DMS79 treated with DMSO at 0.1 percent for 48 hours (cell line): ENCODE measurements around the gene CNOT11.
"Not testable (repeated sequence)": the region's sequence is repeated elsewhere in the genome, so short reads cannot be mapped to it uniquely, and the experiment has no call there.

ENCODE experiments used
- DNase-seq: peaks from one replicate; lab custom pipeline; 2025; lab: John Stamatoyannopoulos, UW

CNOT11 gene

GRCh38 chr2:101252408-101253012 lies at the start of gene CNOT11:
Gene CNOT11 (plus strand): TSS chr2:101252886. CDS start chr2:101252965, 79 bp downstream.
- peak; percentile 97 for DNase-seq

- no peak for DNase-seq
Measured at GRCh38 chr2:101204400-101205115, 48.1 kb upstream of the CNOT11 start.

GRCh38 chr2:101205521-101206479 lies 46.9 kb upstream of the CNOT11 start:
- DNase-seq = peak; percentile 72

GRCh38 chr2:101208830-101209229 lies 43.9 kb upstream of the CNOT11 start:
- DNase-seq = no peak

- no peak for DNase-seq
Measured at GRCh38 chr2:101219246-101219645, 33.4 kb upstream of the CNOT11 start.

- DNase-seq = not testable (repeated sequence)
Measured at GRCh38 chr2:101220091-101220490, 32.6 kb upstream of the CNOT11 start.

GRCh38 chr2:101223814-101224231 lies 28.9 kb upstream of the CNOT11 start:
- peak; percentile 63 for DNase-seq

GRCh38 chr2:101230541-101231001 lies 22.1 kb upstream of the CNOT11 start:
- DNase-seq = no peak

- DNase-seq = no peak
Measured at GRCh38 chr2:101231240-101231639, 21.4 kb upstream of the CNOT11 start.

GRCh38 chr2:101231937-101232730 lies 20.6 kb upstream of the CNOT11 start:
- no peak for DNase-seq

GRCh38 chr2:101232770-101233169 lies 19.9 kb upstream of the CNOT11 start:
- DNase-seq = no peak

GRCh38 chr2:101234169-101234938 lies 18.3 kb upstream of the CNOT11 start:
- no peak for DNase-seq

- DNase-seq = not testable (repeated sequence)
Measured at GRCh38 chr2:101235956-101236355, 16.7 kb upstream of the CNOT11 start.

- DNase-seq = not testable (repeated sequence)
Measured at GRCh38 chr2:101237944-101238343, 14.7 kb upstream of the CNOT11 start.

GRCh38 chr2:101238930-101239759 lies 13.5 kb upstream of the CNOT11 start:
- DNase-seq = no peak

- not testable (repeated sequence) for DNase-seq
Measured at GRCh38 chr2:101239760-101240118, 12.9 kb upstream of the CNOT11 start.

GRCh38 chr2:101240694-101241093 lies 12.0 kb upstream of the CNOT11 start:
- not testable (repeated sequence) for DNase-seq

GRCh38 chr2:101241158-101241557 lies 11.5 kb upstream of the CNOT11 start:
- no peak for DNase-seq

GRCh38 chr2:101244373-101244772 lies 8.3 kb upstream of the CNOT11 start:
- not testable (repeated sequence) for DNase-seq

GRCh38 chr2:101244899-101245298 lies 7.8 kb upstream of the CNOT11 start:
- not testable (repeated sequence) for DNase-seq
